Kidney (tissue), 14 donors: Measurements from ENCODE around the gene HS6ST1. TPM values are rescaled to one million over a fixed set of nuclear protein-coding genes. Genes with fewer than 3 reads are reported as not detected.

Experiments
- DNase-seq, 5 donors: peaks; one replicate each; pipeline ENCODE4 v3.0.0-alpha.2; 2013 to 2020
- FAIRE-seq: peaks from 2 replicates; lab custom pipeline; 2012; peaks lifted over from hg19 to GRCh38; lab: Jason Lieb, UNC
- H3K27ac ChIP-seq, 2 donors: one replicate each; pipeline ENCODE4 v1.7.0; 2013; ENCODE audit warnings: low read depth in 2 of 2, low read length in 2 of 2, inconsistent platforms in 1 of 2
- H3K27me3 ChIP-seq: one replicate; pipeline ENCODE4 v1.7.1; 2013; ENCODE audit warnings: low read length, inconsistent platforms; ENCODE audit not compliant: control insufficient read depth, insufficient read depth
- H3K36me3 ChIP-seq, 3 donors: one replicate each; pipeline versions ENCODE4 v1.7.0 to v1.7.1; 2013; ENCODE audit warnings: low read length in 3 of 3, control low read depth in 1 of 3, inconsistent platforms in 1 of 3; ENCODE audit not compliant: insufficient read depth in 3 of 3, control insufficient read depth in 2 of 3
- H3K4me1 ChIP-seq, 3 donors: one replicate each; pipeline versions ENCODE4 v1.7.0 to v1.7.1; 2013; ENCODE audit warnings: low read length in 3 of 3, inconsistent platforms in 1 of 3, low read depth in 1 of 3; ENCODE audit not compliant: control insufficient read depth in 2 of 3, insufficient read depth in 2 of 3
- H3K4me3 ChIP-seq, 3 donors: one replicate each; pipeline versions ENCODE4 v1.7.0 to v1.8.1; 2013; ENCODE audit warnings: low read length in 3 of 3, control low read depth in 1 of 3, inconsistent platforms in 1 of 3
- H3K9ac ChIP-seq, 3 donors: one replicate each; pipeline versions ENCODE4 v1.7.0 to v1.7.1; 2013; ENCODE audit warnings: low read length in 3 of 3, control low read depth in 1 of 3, inconsistent platforms in 1 of 3
- H3K9me3 ChIP-seq, 3 donors: one replicate each; pipeline versions ENCODE4 v1.7.0 to v1.7.1; 2013; ENCODE audit warnings: low read length in 3 of 3, control low read depth in 1 of 3, inconsistent platforms in 1 of 3; ENCODE audit not compliant: control insufficient read depth in 2 of 3, insufficient read depth in 1 of 3
- CTCF ChIP-seq: IDR thresholded peaks from 3 replicates; pipeline ENCODE4 v1.5.1; 2012; ENCODE audit warnings: mild to moderate bottlenecking, moderate library complexity, borderline replicate concordance; ENCODE audit not compliant: insufficient read depth; ENCODE audit errors: extremely low read depth
- intact Hi-C: fragments of 100-400 bp; cut with DNase I; formaldehyde crosslinking; loops from one replicate; pipeline ENCODE4 v1.11.1; 2022
- polyA plus RNA-seq: library from polyadenylated mRNA; stranded (reverse); fragments of 350-450 nt; fragmentation: Illumina TruSeq; extraction: RNeasy Lipid Tissue Mini Kit (QIAGEN cat#74804); gene quantifications from one replicate; pipeline ENCODE4 v1.2.3, GENCODE V29; 2014; ENCODE audit warnings: low read depth, low replicate concordance; ENCODE audit not compliant: insufficient read depth
- total RNA-seq: library from RNA; stranded (reverse); fragmentation: NEBNext Ultra II Directional; extraction: Animal tissue kit (Norgen Biotek cat#: 25700); gene quantifications from one replicate; pipeline ENCODE4 v1.2.1, GENCODE V29; 2021
- donor health status: control.
- donor health status: control.
- donor health status: control.
- donor health status: control.
- donor health status: control.
- donor health status: DM: yes; HTN: yes; CAD: no.
- donor health status: Normal renal cell carcinoma (clear cell type).

The HS6ST1 gene
- total and polyA plus RNA-seq, 2 donors from 2014 or later: 49.6 to 73.9 TPM

GRCh38 chr2:128310761-128311160 is 7.9 kb downstream of the HS6ST1 start:
- no peak overlapping the region for H3K4me3 ChIP-seq
- TF ChIP-seq CTCF: no peak
- H3K27me3 ChIP-seq: no peaks in the 10 kb centered on the region
- H3K9ac ChIP-seq: no peak overlapping the region
- intact Hi-C loops: no loop called here
- H3K27ac ChIP-seq: no peak overlapping the region
- no peaks in the 10 kb centered on the region for H3K9me3 ChIP-seq
- H3K36me3 ChIP-seq: peaks cover 0 to 5% (median 0%) of the 10 kb centered on the region in 3 donors
- FAIRE-seq (no peak), DNase-seq (peak in 2 of 5 donors; percentile 8 to 36)
- H3K4me1 ChIP-seq: peaks cover 0 to 79% (median 22%) of the 10 kb centered on the region in 3 donors

GRCh38 chr2:128310094-128310716 is 8.5 kb downstream of the HS6ST1 start:
- FAIRE-seq (no peak), DNase-seq (peak in 1 of 5 donors; percentile 73)
- Histone ChIP-seq H3K9me3 (no peaks in the 10 kb centered on the region), H3K27ac (peak overlapping the region; percentile 63 to 64), H3K4me3 (no peak overlapping the region), H3K27me3 (no peaks in the 10 kb centered on the region), H3K4me1 (peaks cover 0 to 79% (median 27%) of the 10 kb centered on the region in 3 donors), H3K36me3 (peaks cover 0 to 5% (median 0%) of the 10 kb centered on the region in 3 donors), H3K9ac (peak overlapping the region in 1 of 3 donors; percentile 8)
- intact Hi-C loops: no loop called here
- no peak for TF ChIP-seq CTCF

GRCh38 chr2:128309280-128310093 is 9.2 kb downstream of the HS6ST1 start:
- H3K36me3 ChIP-seq: peaks cover 0 to 5% (median 0%) of the 10 kb centered on the region in 3 donors
- H3K9me3 ChIP-seq: no peaks in the 10 kb centered on the region
- no peak overlapping the region for H3K4me3 ChIP-seq
- no peaks in the 10 kb centered on the region for H3K27me3 ChIP-seq
- peak; percentile 73 to 84 (median 78) for DNase-seq
- no peak for FAIRE-seq
- peak overlapping the region in 1 of 3 donors; percentile 8 for H3K9ac ChIP-seq
- H3K4me1 ChIP-seq: peaks cover 0 to 79% (median 31%) of the 10 kb centered on the region in 3 donors
- peak overlapping the region; percentile 63 to 64 for H3K27ac ChIP-seq
- TF ChIP-seq CTCF: no peak
- intact Hi-C loops: no loop called here
